ENCODE measurements around the gene SCD5. TPM values are rescaled to one million over a fixed set of nuclear protein-coding genes. Genes with fewer than 3 reads are reported as not detected.
"Not testable (repeated sequence)": the region's sequence is repeated elsewhere in the genome, so short reads cannot be mapped to it uniquely, and the experiment has no call there.

The SCD5 gene
- total RNA-seq, 1 experiment from 2014 or later, result 14.9 TPM

- Histone ChIP-seq H3K27me3 (ENCODE audit: low read length) (no peaks in the 10 kb centered on the region), H3K9me3 (ENCODE audit: low read length) (no peaks in the 10 kb centered on the region), H3K9ac (ENCODE audit: low read length) (no peak overlapping the region), H2AFZ (ENCODE audit: low read length) (no peak overlapping the region), H3K9me2 (replicated peaks; ENCODE audit: insufficient read depth, low read length) (no peaks in the 10 kb centered on the region), H3K27ac (ENCODE audit: low read length) (no peak overlapping the region), H3K4me3 (ENCODE audit: low read length) (no peak overlapping the region), H3K4me1 (ENCODE audit: low read length) (no peaks in the 10 kb centered on the region), H4K20me1 (ENCODE audit: insufficient read depth, low read depth, low read length) (no peaks in the 10 kb centered on the region), H3K36me3 (ENCODE audit: insufficient read depth, low read length) (no peaks in the 10 kb centered on the region), H3K4me2 (ENCODE audit: low read depth, low read length, poor library complexity, severe bottlenecking) (no peak overlapping the region), H3K79me2 (ENCODE audit: low read length) (no peaks in the 10 kb centered on the region)
- DNase-seq, result no peak
Observed at GRCh38 chr4:82818664-82819662, 20.4 kb upstream of the SCD5 start.

GRCh38 chr4:82816874-82817273 is 18.3 kb upstream of the SCD5 start:
- H3K4me3 ChIP-seq (ENCODE audit: low read length); H3K9ac ChIP-seq (ENCODE audit: low read length); H3K79me2 ChIP-seq (ENCODE audit: low read length); H3K27ac ChIP-seq (ENCODE audit: low read length); DNase-seq; H3K4me1 ChIP-seq (ENCODE audit: low read length); H3K9me3 ChIP-seq (ENCODE audit: low read length); H4K20me1 ChIP-seq (ENCODE audit: insufficient read depth, low read depth, low read length); H3K36me3 ChIP-seq (ENCODE audit: insufficient read depth, low read length); H3K9me2 ChIP-seq (replicated peaks; ENCODE audit: insufficient read depth, low read length); H3K4me2 ChIP-seq (ENCODE audit: low read depth, low read length, poor library complexity, severe bottlenecking); H3K27me3 ChIP-seq (ENCODE audit: low read length); H2AFZ ChIP-seq (ENCODE audit: low read length): not testable (repeated sequence)

- Histone ChIP-seq H3K27me3 (ENCODE audit: low read length) (no peaks in the 10 kb centered on the region), H2AFZ (ENCODE audit: low read length) (no peak overlapping the region), H3K4me3 (ENCODE audit: low read length) (no peak overlapping the region), H4K20me1 (ENCODE audit: insufficient read depth, low read depth, low read length) (no peaks in the 10 kb centered on the region), H3K4me1 (ENCODE audit: low read length) (peaks cover 5% of the 10 kb centered on the region), H3K36me3 (ENCODE audit: insufficient read depth, low read length) (no peaks in the 10 kb centered on the region), H3K79me2 (ENCODE audit: low read length) (no peaks in the 10 kb centered on the region), H3K9me3 (ENCODE audit: low read length) (no peaks in the 10 kb centered on the region), H3K9ac (ENCODE audit: low read length) (no peak overlapping the region), H3K9me2 (replicated peaks; ENCODE audit: insufficient read depth, low read length) (no peaks in the 10 kb centered on the region), H3K4me2 (ENCODE audit: low read depth, low read length, poor library complexity, severe bottlenecking) (no peak overlapping the region), H3K27ac (ENCODE audit: low read length) (no peak overlapping the region)
- no peak for DNase-seq
Observed at GRCh38 chr4:82814034-82814433, 15.4 kb upstream of the SCD5 start.

- Histone ChIP-seq H3K36me3 (ENCODE audit: insufficient read depth, low read length) (no peaks in the 10 kb centered on the region), H3K9ac (ENCODE audit: low read length) (no peak overlapping the region), H3K4me1 (ENCODE audit: low read length) (peaks cover 5% of the 10 kb centered on the region), H2AFZ (ENCODE audit: low read length) (no peak overlapping the region), H3K9me2 (replicated peaks; ENCODE audit: insufficient read depth, low read length) (no peaks in the 10 kb centered on the region), H3K79me2 (ENCODE audit: low read length) (no peaks in the 10 kb centered on the region), H4K20me1 (ENCODE audit: insufficient read depth, low read depth, low read length) (no peaks in the 10 kb centered on the region), H3K4me2 (ENCODE audit: low read depth, low read length, poor library complexity, severe bottlenecking) (no peak overlapping the region), H3K4me3 (ENCODE audit: low read length) (no peak overlapping the region), H3K27ac (ENCODE audit: low read length) (no peak overlapping the region), H3K9me3 (ENCODE audit: low read length) (no peaks in the 10 kb centered on the region), H3K27me3 (ENCODE audit: low read length) (no peaks in the 10 kb centered on the region)
- DNase-seq, result no peak
Observed at GRCh38 chr4:82811838-82812341, 13.3 kb upstream of the SCD5 start.

GRCh38 chr4:82811392-82811791 is 12.8 kb upstream of the SCD5 start:
- H3K4me2 ChIP-seq (ENCODE audit: low read depth, low read length, poor library complexity, severe bottlenecking), result no peak overlapping the region
- no peak overlapping the region for H3K27ac ChIP-seq (ENCODE audit: low read length)
- H4K20me1 ChIP-seq (ENCODE audit: insufficient read depth, low read depth, low read length), result no peaks in the 10 kb centered on the region
- DNase-seq, result no peak
- no peaks in the 10 kb centered on the region for H3K27me3 ChIP-seq (ENCODE audit: low read length)
- no peaks in the 10 kb centered on the region for H3K36me3 ChIP-seq (ENCODE audit: insufficient read depth, low read length)
- H3K4me1 ChIP-seq (ENCODE audit: low read length), result peaks cover 5% of the 10 kb centered on the region
- no peak overlapping the region for H3K4me3 ChIP-seq (ENCODE audit: low read length)
- H3K9me3 ChIP-seq (ENCODE audit: low read length), result no peaks in the 10 kb centered on the region
- H2AFZ ChIP-seq (ENCODE audit: low read length), result no peak overlapping the region
- no peaks in the 10 kb centered on the region for H3K9me2 ChIP-seq (replicated peaks; ENCODE audit: insufficient read depth, low read length)
- no peak overlapping the region for H3K9ac ChIP-seq (ENCODE audit: low read length)
- H3K79me2 ChIP-seq (ENCODE audit: low read length), result no peaks in the 10 kb centered on the region

GRCh38 chr4:82810176-82810575 is 11.6 kb upstream of the SCD5 start:
- Histone ChIP-seq H3K27ac (ENCODE audit: low read length) (no peak overlapping the region), H3K4me2 (ENCODE audit: low read depth, low read length, poor library complexity, severe bottlenecking) (no peak overlapping the region), H3K4me3 (ENCODE audit: low read length) (no peak overlapping the region), H3K4me1 (ENCODE audit: low read length) (peaks cover 5% of the 10 kb centered on the region), H2AFZ (ENCODE audit: low read length) (no peak overlapping the region), H3K79me2 (ENCODE audit: low read length) (no peaks in the 10 kb centered on the region), H3K9me2 (replicated peaks; ENCODE audit: insufficient read depth, low read length) (no peaks in the 10 kb centered on the region), H4K20me1 (ENCODE audit: insufficient read depth, low read depth, low read length) (no peaks in the 10 kb centered on the region), H3K27me3 (ENCODE audit: low read length) (no peaks in the 10 kb centered on the region), H3K9ac (ENCODE audit: low read length) (no peak overlapping the region), H3K36me3 (ENCODE audit: insufficient read depth, low read length) (no peaks in the 10 kb centered on the region), H3K9me3 (ENCODE audit: low read length) (no peaks in the 10 kb centered on the region)
- no peak for DNase-seq

- Histone ChIP-seq H4K20me1 (ENCODE audit: insufficient read depth, low read depth, low read length) (no peaks in the 10 kb centered on the region), H3K4me3 (ENCODE audit: low read length) (no peak overlapping the region), H3K27ac (ENCODE audit: low read length) (no peak overlapping the region), H2AFZ (ENCODE audit: low read length) (no peak overlapping the region), H3K9me3 (ENCODE audit: low read length) (no peaks in the 10 kb centered on the region), H3K36me3 (ENCODE audit: insufficient read depth, low read length) (no peaks in the 10 kb centered on the region), H3K4me1 (ENCODE audit: low read length) (peaks cover 5% of the 10 kb centered on the region), H3K4me2 (ENCODE audit: low read depth, low read length, poor library complexity, severe bottlenecking) (no peak overlapping the region), H3K79me2 (ENCODE audit: low read length) (no peaks in the 10 kb centered on the region), H3K9me2 (replicated peaks; ENCODE audit: insufficient read depth, low read length) (no peaks in the 10 kb centered on the region), H3K9ac (ENCODE audit: low read length) (no peak overlapping the region), H3K27me3 (ENCODE audit: low read length) (no peaks in the 10 kb centered on the region)
- DNase-seq, result no peak
Observed at GRCh38 chr4:82809619-82810018, 11.0 kb upstream of the SCD5 start.

- no peaks in the 10 kb centered on the region for H3K9me2 ChIP-seq (replicated peaks; ENCODE audit: insufficient read depth, low read length)
- H3K9ac ChIP-seq (ENCODE audit: low read length), result no peak overlapping the region
- no peak overlapping the region for H3K4me3 ChIP-seq (ENCODE audit: low read length)
- no peaks in the 10 kb centered on the region for H4K20me1 ChIP-seq (ENCODE audit: insufficient read depth, low read depth, low read length)
- no peaks in the 10 kb centered on the region for H3K27me3 ChIP-seq (ENCODE audit: low read length)
- H3K4me1 ChIP-seq (ENCODE audit: low read length), result peaks cover 33% of the 10 kb centered on the region
- H3K27ac ChIP-seq (ENCODE audit: low read length), result no peak overlapping the region
- DNase-seq, result no peak
- no peak overlapping the region for H2AFZ ChIP-seq (ENCODE audit: low read length)
- H3K4me2 ChIP-seq (ENCODE audit: low read depth, low read length, poor library complexity, severe bottlenecking), result no peak overlapping the region
- no peaks in the 10 kb centered on the region for H3K79me2 ChIP-seq (ENCODE audit: low read length)
- H3K9me3 ChIP-seq (ENCODE audit: low read length), result no peaks in the 10 kb centered on the region
- no peaks in the 10 kb centered on the region for H3K36me3 ChIP-seq (ENCODE audit: insufficient read depth, low read length)
Observed at GRCh38 chr4:82803746-82804145, 5.2 kb upstream of the SCD5 start.
